ENCODE data around the gene NANS. TPM values are rescaled to one million over a fixed set of nuclear protein-coding genes. Genes with fewer than 3 reads are reported as not detected.

NANS gene
- total and polyA plus RNA-seq, 2 of the 8 experiments (the other 6 are each of a cell fraction or from before 2014, with no cell fraction given), result 56.5 to 67.3 TPM

DNA sequence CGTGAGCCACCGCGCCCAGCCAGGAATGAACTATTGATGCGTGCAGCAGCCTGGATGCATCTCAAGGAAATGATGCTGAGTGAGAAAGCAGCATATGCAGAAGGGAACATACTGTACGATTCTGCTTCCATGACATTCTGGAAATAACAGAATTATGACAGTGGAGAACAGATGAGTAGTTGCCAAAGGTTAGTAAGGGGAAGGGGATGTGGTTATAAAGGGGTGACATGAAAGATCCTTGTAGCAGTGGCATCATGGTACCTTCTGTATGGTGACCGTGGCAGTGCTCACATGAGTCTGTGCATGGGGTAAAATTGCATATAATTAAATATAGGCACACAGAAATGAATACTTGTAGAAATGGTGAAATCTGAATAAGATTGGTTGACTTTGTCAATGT lies 13.0 kb downstream of the NANS start:
- Histone ChIP-seq H3K9me3 (ENCODE audit: insufficient read depth in 2 of 2, low read depth in 1 of 2, low read length in 1 of 2) (no peaks in the 10 kb centered on the region), H2AFZ (ENCODE audit: low read length) (no peak overlapping the region), H3K9ac (replicated peaks in 1 of 4; ENCODE audit: extremely low read depth in 1 of 4, low read depth in 3 of 4, low read length in 3 of 4) (no peak overlapping the region)

More for the DNA sequence above, 13.0 kb downstream of the NANS start:
- no peaks in the 10 kb centered on the region for H3K27me3 ChIP-seq (replicated peaks in 1 of 4; ENCODE audit: control insufficient read depth in 3 of 4, extremely low read depth in 1 of 4, insufficient read depth in 3 of 4, low read length in 3 of 4)
- no peak overlapping the region for H2AK5ac ChIP-seq (ENCODE audit: low read depth, low read length)
- no peak overlapping the region for H2BK5ac ChIP-seq (ENCODE audit: low read depth, low read length)
- H4K91ac ChIP-seq (replicated peaks; ENCODE audit: insufficient read length, low read length), result no peak overlapping the region
- ChIA-PET POLR2A (ENCODE audit: partially characterized antibody) (no interaction called here), CTCF (ENCODE audit: partially characterized antibody) (no interaction called here)
- no peak overlapping the region for H3K18ac ChIP-seq (ENCODE audit: extremely low read depth, low read length)
- no peak for TF ChIP-seq HDAC2 (IDR thresholded peaks at IDR 0.05; ENCODE audit: borderline replicate concordance in 1 of 2, low read depth in 2 of 2, low read length in 2 of 2)
- H2BK12ac ChIP-seq (ENCODE audit: low read depth, low read length), result no peak overlapping the region
- DNase-seq (ENCODE audit: low read depth in 1 of 2, low spot score in 2 of 2) (no peak), FAIRE-seq (no peak)
- H3K23ac ChIP-seq (ENCODE audit: insufficient read length), result no peak overlapping the region
- H3K56ac ChIP-seq (replicated peaks; ENCODE audit: insufficient read length, low read depth, low read length), result no peak overlapping the region
- H3K36me3 ChIP-seq (ENCODE audit: control insufficient read depth in 2 of 4, insufficient read depth in 4 of 4, low read length in 3 of 4), result peaks cover 0 to 5% (median 0%) of the 10 kb centered on the region in 4 experiments; a peak in 2 of 8 replicates
- no peak overlapping the region for H4K8ac ChIP-seq (ENCODE audit: extremely low read depth, insufficient read depth, low read length)
- H2BK120ac ChIP-seq (replicated peaks; ENCODE audit: low read depth, low read length), result no peak overlapping the region
- H3K79me2 ChIP-seq (ENCODE audit: control insufficient read depth in 1 of 2, insufficient read depth in 2 of 2, low read length in 2 of 2), result peaks cover 0 to 2% of the 10 kb centered on the region in 2 experiments; a peak in 1 of 4 replicates
- no peak overlapping the region for H3K27ac ChIP-seq (ENCODE audit: low read depth, low read length)
- H2BK15ac ChIP-seq (ENCODE audit: low read length), result no peak overlapping the region
- no peak overlapping the region for H3K4me2 ChIP-seq (ENCODE audit: insufficient read depth in 1 of 2, low read depth in 2 of 2, low read length in 2 of 2)
- H3K4me1 ChIP-seq (replicated peaks in 1 of 4; ENCODE audit: control insufficient read depth in 3 of 4, insufficient read depth in 4 of 4, low read length in 3 of 4), result peaks cover 0 to 3% (median under 1%) of the 10 kb centered on the region in 4 experiments; a peak in 3 of 7 replicates
- H4K20me1 ChIP-seq (replicated peaks in 1 of 2; ENCODE audit: control insufficient read depth in 1 of 2, insufficient read depth in 2 of 2, low read length in 2 of 2), result peaks cover 1 to 6% of the 10 kb centered on the region in 2 experiments
- H3K4me3 ChIP-seq (ENCODE audit: extremely low read depth in 1 of 4, insufficient read depth in 2 of 4, low read depth in 3 of 4, low read length in 4 of 4), result no peak overlapping the region
- H3K23me2 ChIP-seq (ENCODE audit: low read depth, low read length), result no peaks in the 10 kb centered on the region
- H2BK20ac ChIP-seq (ENCODE audit: low read length), result no peak overlapping the region
- no peak overlapping the region for H3K4ac ChIP-seq (replicated peaks; ENCODE audit: insufficient read length, low read depth, low read length)
- WGBS, 2 experiments (ENCODE audit: extremely low coverage in 1 of 2, insufficient coverage in 1 of 2, insufficient read length in 1 of 2, insufficient replicate concordance in 2 of 2, low coverage in 1 of 2, low lambda C conversion rate in 2 of 2, missing lambda C conversion rate in 1 of 2), result 96% methylated on average over 6 of the region's 6 CpGs; no CpG with 5 or more reads in 1 of the 2 experiments
- 0 out of 2 replicates have a peak, but pooled peaks cover 4% of the 10 kb centered on the region for H3K79me1 ChIP-seq (ENCODE audit: low read depth, low read length)
- H4K5ac ChIP-seq (ENCODE audit: insufficient read length, low read depth, low read length), result no peak overlapping the region
- H3K14ac ChIP-seq (ENCODE audit: insufficient read length), result no peak overlapping the region
